Immature natural killer cell (primary cell): ENCODE measurements around the gene MLPH. TPM values are rescaled to one million over a fixed set of nuclear protein-coding genes. Genes with fewer than 3 reads are reported as not detected.
A peak's percentile ranks its signal among the peaks of the same experiment; 100 is the strongest.
"Not testable (repeated sequence)": the region's sequence is repeated elsewhere in the genome, so short reads cannot be mapped to it uniquely, and the experiment has no call there.

ENCODE experiments used
- DNase-seq, 3 donors: peaks; one replicate each; pipeline ENCODE4 v3.0.0; 2022; ENCODE audit warnings: mixed read lengths in 1 of 3
- H3K27ac Mint-ChIP-seq, 6 donors: one replicate each; pipeline ENCODE4 v1.8.0; 2020; ENCODE audit warnings: mixed read lengths in 6 of 6, mild to moderate bottlenecking in 5 of 6, inconsistent platforms in 4 of 6, moderate library complexity in 3 of 6
- H3K27me3 Mint-ChIP-seq, 3 donors: one replicate each; pipeline ENCODE4 v1.8.0; 2020 to 2021; ENCODE audit warnings: low read depth in 3 of 3, mild to moderate bottlenecking in 3 of 3, mixed read lengths in 3 of 3, moderate library complexity in 3 of 3, inconsistent platforms in 1 of 3
- H3K36me3 Mint-ChIP-seq, 3 donors: one replicate each; pipeline ENCODE4 v1.8.0; 2020; ENCODE audit warnings: mixed read lengths in 3 of 3, inconsistent platforms in 2 of 3, mild to moderate bottlenecking in 2 of 3
- H3K4me1 Mint-ChIP-seq, 2 donors: one replicate each; pipeline ENCODE4 v1.8.0; 2020; ENCODE audit warnings: inconsistent platforms in 2 of 2, mild to moderate bottlenecking in 2 of 2, mixed read lengths in 2 of 2, moderate library complexity in 1 of 2
- H3K4me3 Mint-ChIP-seq, 5 donors: one replicate each; pipeline ENCODE4 v1.8.0; 2020; ENCODE audit warnings: mild to moderate bottlenecking in 5 of 5, mixed read lengths in 5 of 5, inconsistent platforms in 3 of 5, moderate library complexity in 3 of 5
- H3K9me3 Mint-ChIP-seq, 6 donors: one replicate each; pipeline ENCODE4 v1.8.0; 2020; ENCODE audit warnings: mild to moderate bottlenecking in 6 of 6, mixed read lengths in 6 of 6, inconsistent platforms in 4 of 6, moderate library complexity in 3 of 6
- polyA plus RNA-seq, 3 donors: library from polyadenylated mRNA; unstranded; fragments of 300-500 nt; fragmentation: Illumina TruSeq; gene quantifications; one replicate each; pipeline ENCODE4 v1.2.3, GENCODE V29; 2021

The MLPH gene
- polyA plus RNA-seq, 3 donors from 2014 or later, result not detected

GRCh38 chr2:237591141-237591881 is 104.3 kb downstream of the MLPH start:
- no peak overlapping the region for H3K4me3 Mint-ChIP-seq
- DNase-seq, result no peak
- peaks cover 0 to 3% (median 2%) of the 10 kb centered on the region in 3 donors for H3K27me3 Mint-ChIP-seq
- no peak overlapping the region for H3K27ac Mint-ChIP-seq
- peaks cover 0 to 2% of the 10 kb centered on the region in 2 donors for H3K4me1 Mint-ChIP-seq
- H3K9me3 Mint-ChIP-seq, result no peaks in the 10 kb centered on the region
- H3K36me3 Mint-ChIP-seq, result no peaks in the 10 kb centered on the region

DNA sequence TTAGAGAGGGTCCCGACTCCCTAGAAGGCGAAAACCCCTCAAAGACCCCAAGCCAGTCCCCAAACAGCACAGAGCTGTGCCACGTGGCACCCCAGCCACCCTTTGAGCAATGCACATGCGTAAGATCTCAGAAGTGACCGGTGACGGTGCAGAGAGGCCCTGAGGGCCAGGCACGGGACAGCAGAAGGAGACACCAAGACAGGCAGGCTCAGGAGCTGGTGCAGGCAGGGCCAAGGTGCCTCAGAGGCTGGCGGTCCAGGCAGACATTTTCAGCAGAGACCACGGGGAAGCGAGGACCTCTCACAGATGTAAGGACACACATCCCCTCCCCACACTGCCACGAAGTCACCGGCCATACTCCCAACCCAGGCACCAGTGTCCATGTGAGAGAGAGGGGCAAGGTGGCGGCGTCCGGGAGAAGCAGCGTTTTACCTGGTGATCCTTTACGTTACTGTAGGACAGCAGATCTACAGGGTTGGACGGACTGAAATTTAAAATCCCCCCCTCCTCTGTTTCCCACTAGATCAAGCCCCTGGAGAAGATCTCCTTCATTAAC is 105.5 kb downstream of the MLPH start:
- DNase-seq, result no peak
- peaks cover 0 to under 1% (median 0%) of the 10 kb centered on the region in 6 donors for H3K9me3 Mint-ChIP-seq
- peaks cover 0 to 3% of the 10 kb centered on the region in 2 donors for H3K4me1 Mint-ChIP-seq
- no peak overlapping the region for H3K4me3 Mint-ChIP-seq
- peaks cover 0 to 3% (median 2%) of the 10 kb centered on the region in 3 donors for H3K27me3 Mint-ChIP-seq
- H3K36me3 Mint-ChIP-seq, result no peaks in the 10 kb centered on the region
- no peak overlapping the region for H3K27ac Mint-ChIP-seq

- Mint-ChIP-seq H3K9me3 (peaks cover 0 to 2% (median 0%) of the 10 kb centered on the region in 6 donors), H3K4me1 (peaks cover 0 to 4% of the 10 kb centered on the region in 2 donors), H3K36me3 (no peaks in the 10 kb centered on the region), H3K4me3 (no peak overlapping the region), H3K27ac (no peak overlapping the region), H3K27me3 (peaks cover 0 to 3% (median 2%) of the 10 kb centered on the region in 3 donors)
- DNase-seq, result no peak
These were observed 106.0 kb downstream of the MLPH start for GRCh38 chr2:237593036-237593435.

DNA sequence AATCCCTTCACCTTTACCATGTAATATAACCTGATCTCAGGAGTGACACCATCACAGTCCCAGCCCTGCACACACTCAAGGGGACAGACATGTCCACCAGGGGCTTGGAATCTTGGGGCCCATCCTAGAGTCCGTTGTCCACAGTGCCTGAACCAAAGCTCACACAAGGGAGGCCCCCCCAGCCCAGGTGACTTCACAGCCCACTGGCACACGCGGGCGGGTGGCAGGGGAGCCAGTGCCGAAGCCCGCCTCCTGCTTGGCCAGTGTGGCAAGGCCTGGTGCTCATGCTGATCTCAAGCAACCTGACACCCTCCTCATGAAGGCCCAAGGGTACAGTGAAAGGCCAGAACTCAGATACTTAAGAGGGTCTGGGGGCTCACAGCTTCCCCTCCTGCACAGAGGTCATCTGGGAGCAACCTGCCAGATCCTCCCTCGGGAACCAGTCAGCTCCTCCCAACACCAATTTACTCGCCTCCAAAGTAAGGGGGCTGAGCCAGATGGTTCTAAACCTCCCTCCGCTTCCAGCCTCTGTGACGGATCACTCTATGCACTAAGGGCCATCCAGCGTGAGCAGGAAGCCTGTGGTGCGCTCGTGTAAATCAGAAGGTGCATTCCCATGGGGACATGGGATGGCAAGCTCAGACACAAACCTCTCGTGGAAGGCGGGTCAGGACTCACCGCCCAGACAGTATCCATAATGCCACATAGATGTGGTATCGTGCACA is 106.7 kb downstream of the MLPH start:
- H3K27me3 Mint-ChIP-seq, result peaks cover 0 to 2% (median 0%) of the 10 kb centered on the region in 3 donors
- peak overlapping the region in 2 of 6 donors; percentile 21 to 61 for H3K27ac Mint-ChIP-seq
- no peak overlapping the region for H3K4me3 Mint-ChIP-seq
- peaks cover 0 to 2% (median 0%) of the 10 kb centered on the region in 6 donors for H3K9me3 Mint-ChIP-seq
- peaks cover 0 to 4% of the 10 kb centered on the region in 2 donors for H3K4me1 Mint-ChIP-seq
- no peak for DNase-seq
- no peaks in the 10 kb centered on the region for H3K36me3 Mint-ChIP-seq

DNA sequence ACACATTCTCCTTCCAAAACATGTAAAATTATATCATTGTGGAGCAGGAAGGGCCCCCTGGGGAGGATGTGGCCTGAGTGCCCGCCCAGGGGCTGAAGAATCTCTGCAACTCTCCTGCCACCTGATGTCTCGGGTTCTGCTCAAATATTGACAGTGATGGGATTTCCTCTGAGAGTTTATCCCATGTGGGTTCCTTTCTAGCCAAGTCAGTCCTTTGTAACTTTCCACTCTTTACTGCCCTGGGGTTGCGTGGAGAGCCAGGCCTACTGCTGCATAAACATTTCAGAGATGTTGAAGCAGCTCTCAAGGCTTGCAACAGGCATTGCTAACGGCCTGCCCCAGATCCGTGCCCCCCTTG is 107.4 kb downstream of the MLPH start:
- no peak overlapping the region for H3K27ac Mint-ChIP-seq
- DNase-seq, result no peak
- H3K9me3 Mint-ChIP-seq, result peaks cover 0 to 2% (median 0%) of the 10 kb centered on the region in 6 donors
- H3K27me3 Mint-ChIP-seq, result peaks cover 0 to 3% (median 0%) of the 10 kb centered on the region in 3 donors
- H3K4me3 Mint-ChIP-seq, result no peak overlapping the region
- H3K4me1 Mint-ChIP-seq, result peaks cover 0 to 4% of the 10 kb centered on the region in 2 donors
- no peaks in the 10 kb centered on the region for H3K36me3 Mint-ChIP-seq

DNA sequence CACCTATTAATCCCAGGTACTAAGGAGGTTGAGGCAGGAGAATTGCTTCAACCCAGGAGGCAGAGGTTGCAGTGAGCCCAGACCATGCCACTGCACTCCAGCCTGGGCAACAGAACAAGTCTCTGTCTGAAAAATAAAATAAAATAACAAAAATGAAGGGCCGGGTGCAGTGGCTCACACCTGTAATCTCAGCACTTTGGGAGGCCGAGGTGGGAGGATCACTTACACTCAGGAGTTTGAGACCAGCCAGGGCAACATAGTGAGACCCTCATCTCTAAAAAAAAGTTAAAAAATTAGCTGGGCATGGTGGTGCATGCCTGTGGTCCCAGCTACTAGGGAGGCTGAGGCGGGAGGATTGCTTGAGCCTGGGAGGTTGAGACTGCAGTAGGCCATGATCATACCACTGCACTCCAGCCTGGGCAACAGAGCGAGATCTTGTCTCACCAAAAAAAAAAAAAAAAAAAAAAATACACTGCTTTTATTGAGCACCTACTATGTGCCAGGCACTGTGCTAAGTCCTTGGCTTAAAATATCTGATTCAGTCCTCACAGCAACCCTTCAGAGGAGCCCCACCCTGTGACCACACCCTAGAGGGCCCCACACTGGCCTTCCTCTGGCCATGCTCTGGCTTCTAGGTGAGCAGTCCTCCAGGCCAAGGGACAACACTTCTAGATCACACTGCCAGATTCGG is 108.9 kb downstream of the MLPH start:
- H3K4me1 Mint-ChIP-seq, DNase-seq, H3K4me3 Mint-ChIP-seq, H3K36me3 Mint-ChIP-seq, H3K9me3 Mint-ChIP-seq, H3K27me3 Mint-ChIP-seq: not testable (repeated sequence)
- peak overlapping the region in 4 of 6 donors; percentile 37 to 62 (median 51) for H3K27ac Mint-ChIP-seq

DNA sequence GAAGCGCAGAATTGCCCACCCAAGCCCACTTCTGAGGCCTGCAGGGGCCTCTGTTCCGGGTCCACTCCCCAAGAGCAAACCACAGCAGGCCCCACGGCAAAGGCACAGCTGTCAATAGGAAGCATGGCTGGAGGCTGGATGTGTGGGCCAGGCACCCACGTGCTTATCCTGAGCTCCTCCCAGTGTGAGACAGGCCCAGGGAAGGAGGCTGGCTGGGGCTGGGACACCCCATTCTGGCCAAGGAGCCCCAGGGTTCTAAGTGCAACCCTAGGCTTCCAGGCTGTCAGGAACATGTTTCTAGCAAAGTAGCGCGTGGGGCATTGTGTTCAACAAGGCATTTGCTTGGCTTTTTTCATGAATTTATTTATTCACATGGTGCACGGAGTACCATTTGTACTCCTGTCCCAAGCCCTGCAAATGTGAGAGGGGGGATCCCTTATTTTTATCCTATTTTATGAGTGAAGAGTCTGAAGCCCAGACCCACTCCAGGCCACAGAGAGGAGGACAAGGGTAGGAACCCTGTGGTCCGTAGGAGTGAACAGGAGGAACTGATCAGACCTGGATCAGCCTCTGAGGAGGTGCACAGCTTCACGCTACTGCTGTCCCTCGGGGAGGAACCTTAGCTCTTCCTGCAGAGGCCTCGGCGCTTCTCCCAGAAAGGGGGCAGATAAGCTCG is 109.6 kb downstream of the MLPH start:
- H3K4me3 Mint-ChIP-seq, result no peak overlapping the region
- H3K27me3 Mint-ChIP-seq, result peaks cover 0 to 2% (median 2%) of the 10 kb centered on the region in 3 donors
- no peaks in the 10 kb centered on the region for H3K36me3 Mint-ChIP-seq
- H3K4me1 Mint-ChIP-seq, result peaks cover 0 to 4% of the 10 kb centered on the region in 2 donors
- peaks cover 0 to 2% (median 0%) of the 10 kb centered on the region in 6 donors for H3K9me3 Mint-ChIP-seq
- peak overlapping the region in 4 of 6 donors; percentile 16 to 62 (median 45) for H3K27ac Mint-ChIP-seq
- no peak for DNase-seq

DNA sequence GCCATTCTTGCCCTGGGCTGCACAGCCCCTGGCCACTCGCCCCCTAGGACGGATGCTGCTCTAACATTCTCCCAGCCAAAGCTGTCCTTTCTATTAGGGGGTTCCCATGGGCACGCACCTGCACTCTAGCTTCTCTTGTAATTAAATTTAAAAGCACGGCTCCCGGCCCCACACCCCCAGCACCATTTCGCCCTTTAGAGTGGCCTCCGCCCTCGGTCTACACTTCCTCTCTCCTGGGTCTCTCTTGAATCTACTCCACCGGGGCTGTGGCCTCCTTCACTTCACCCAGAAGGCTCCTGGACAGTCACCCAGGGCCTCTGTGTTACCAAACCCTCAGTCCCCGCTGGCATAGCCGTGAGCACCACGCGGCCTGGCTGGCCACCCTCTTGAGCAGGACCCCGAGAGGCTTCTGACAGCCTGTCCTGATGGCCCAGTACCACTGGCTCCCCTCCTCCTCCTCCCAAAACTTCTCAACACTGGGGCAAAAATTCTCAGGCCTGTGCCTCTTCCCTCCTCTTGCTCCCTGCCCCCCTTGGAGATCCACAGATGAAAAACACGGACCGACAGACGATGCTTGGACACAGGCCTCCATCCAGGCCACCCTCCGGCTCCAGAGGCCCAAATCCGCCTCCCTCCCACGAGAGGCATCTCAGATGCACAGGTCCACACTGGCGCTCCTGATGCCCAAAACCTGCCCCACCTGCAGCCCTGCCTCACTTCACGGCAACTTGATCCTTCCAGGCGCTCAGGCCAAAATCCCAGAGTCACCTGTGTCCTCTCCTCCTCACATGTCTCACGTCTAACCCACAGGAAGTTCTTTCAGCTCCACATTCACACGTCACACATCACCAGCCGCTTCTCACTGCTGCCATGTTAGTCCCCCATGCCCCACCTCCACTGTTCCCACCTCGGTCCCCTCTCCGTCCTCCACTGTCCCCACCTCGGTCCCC is 110.4 kb downstream of the MLPH start:
- Mint-ChIP-seq H3K27ac (peak overlapping the region in 4 of 6 donors; percentile 16 to 89 (median 51)), H3K4me1 (peaks cover 1 to 4% of the 10 kb centered on the region in 2 donors)

GRCh38 chr2:237598468-237599208 is 111.6 kb downstream of the MLPH start:
- Mint-ChIP-seq H3K27ac (peak overlapping the region in 5 of 6 donors; percentile 50 to 76 (median 64)), H3K9me3 (peaks cover 0 to 2% (median 0%) of the 10 kb centered on the region in 6 donors), H3K27me3 (peaks cover 2 to 4% (median 2%) of the 10 kb centered on the region in 3 donors), H3K36me3 (no peaks in the 10 kb centered on the region), H3K4me1 (peaks cover 13 to 14% of the 10 kb centered on the region in 2 donors), H3K4me3 (no peak overlapping the region)
- no peak for DNase-seq

More for the DNA sequence above, 110.4 kb downstream of the MLPH start:
- Mint-ChIP-seq H3K27me3 (peaks cover 0 to 2% (median 1%) of the 10 kb centered on the region in 3 donors), H3K9me3 (peaks cover 0 to 2% (median 0%) of the 10 kb centered on the region in 6 donors), H3K36me3 (no peaks in the 10 kb centered on the region), H3K4me3 (no peak overlapping the region)
- no peak for DNase-seq

DNA sequence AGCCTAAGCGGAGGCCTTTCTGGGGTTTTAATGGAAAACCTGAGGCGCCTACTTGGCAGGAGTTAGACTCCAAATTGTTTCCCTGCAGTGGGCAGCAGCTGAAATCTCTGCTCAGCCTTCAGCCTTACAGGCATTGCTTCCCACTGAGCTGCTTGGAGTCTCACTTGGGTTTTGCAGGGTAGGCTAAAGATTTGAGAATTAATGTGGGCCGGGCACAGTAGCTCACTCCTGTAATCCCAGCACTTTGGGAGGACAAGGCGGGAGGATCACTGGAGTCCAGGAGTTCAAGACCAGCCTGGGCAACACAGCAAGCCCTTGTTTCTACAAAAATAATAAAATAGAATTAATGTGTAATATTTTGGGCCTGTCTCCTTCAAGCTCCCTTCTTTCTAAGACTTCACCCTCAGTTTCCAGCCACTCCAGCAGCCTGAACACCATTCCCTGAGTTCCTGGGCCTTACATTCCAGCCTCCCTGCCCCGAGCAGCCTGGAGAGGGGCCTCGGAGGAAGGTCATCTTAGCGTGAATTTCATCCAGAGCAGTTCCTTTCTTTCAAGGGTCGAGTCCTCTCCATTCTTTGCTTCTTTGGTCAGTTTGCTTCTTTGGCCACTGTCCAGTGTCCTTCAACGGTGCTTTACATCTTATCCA is 112.5 kb downstream of the MLPH start:
- Mint-ChIP-seq H3K27ac (peak overlapping the region in 5 of 6 donors; percentile 30 to 79 (median 45)), H3K4me3 (no peak overlapping the region), H3K27me3 (peaks cover 2 to 6% (median 3%) of the 10 kb centered on the region in 3 donors), H3K9me3 (peaks cover 0 to 2% (median 0%) of the 10 kb centered on the region in 6 donors), H3K36me3 (no peaks in the 10 kb centered on the region), H3K4me1 (peaks cover 19 to 21% of the 10 kb centered on the region in 2 donors)
- DNase-seq, result no peak

DNA sequence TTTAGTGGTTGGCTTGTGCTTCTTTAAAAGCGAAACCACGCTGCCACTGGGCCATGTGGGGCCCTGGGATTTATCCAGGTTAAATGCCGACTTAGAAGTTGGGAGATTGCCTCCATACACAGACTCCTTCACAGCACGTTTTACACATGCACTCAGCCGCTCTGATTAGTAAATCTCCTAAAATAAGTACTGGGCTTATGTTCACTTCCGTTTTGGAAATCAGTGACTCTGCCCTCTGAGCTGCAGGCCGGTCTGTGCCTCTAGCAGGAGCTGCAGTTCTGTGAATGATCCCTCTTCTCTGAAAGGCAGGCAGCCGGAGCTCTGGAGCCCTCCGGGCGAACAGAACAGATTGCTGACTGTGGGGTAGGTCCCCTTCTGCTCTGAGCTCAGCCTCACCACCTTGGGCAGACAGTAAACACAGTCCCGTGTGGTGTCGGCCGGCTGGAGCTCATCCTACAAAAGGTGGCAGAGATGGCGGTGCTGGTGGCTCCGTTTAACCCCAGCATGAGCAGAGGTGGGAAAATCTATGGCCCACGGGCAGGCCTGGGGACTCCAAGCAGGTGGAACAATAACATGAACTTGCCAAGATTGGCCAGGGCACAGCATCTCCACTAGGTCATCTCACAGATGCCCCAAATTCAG is 113.3 kb downstream of the MLPH start:
- Mint-ChIP-seq H3K36me3 (no peaks in the 10 kb centered on the region), H3K27me3 (peaks cover 2 to 6% (median 3%) of the 10 kb centered on the region in 3 donors), H3K4me3 (no peak overlapping the region), H3K27ac (peak overlapping the region in 5 of 6 donors; percentile 36 to 90 (median 79)), H3K9me3 (peaks cover 0 to 2% (median 0%) of the 10 kb centered on the region in 6 donors), H3K4me1 (peaks cover 19 to 23% of the 10 kb centered on the region in 2 donors)
- DNase-seq, result no peak
